Renal pelvis (tissue), 4 donors: Measurements from ENCODE around the gene MBD2. TPM values are rescaled to one million over a fixed set of nuclear protein-coding genes. Genes with fewer than 3 reads are reported as not detected.
A peak's percentile ranks its signal among the peaks of the same experiment; 100 is the strongest.
"Not testable (repeated sequence)": the region's sequence is repeated elsewhere in the genome, so short reads cannot be mapped to it uniquely, and the experiment has no call there.

ENCODE experiments used
- DNase-seq: peaks from one replicate; pipeline ENCODE4 v3.0.0-alpha.2; 2013
- polyA plus RNA-seq, 3 donors: library from polyadenylated mRNA; unstranded; fragments of 120-200 nt; gene quantifications; one replicate each; pipeline ENCODE4 v1.2.1, GENCODE V29; 2013; ENCODE audit not compliant: insufficient read length in 3 of 3

Gene MBD2
- polyA plus RNA-seq, 3 donors: 93.5 to 121 (median 113) TPM

DNA sequence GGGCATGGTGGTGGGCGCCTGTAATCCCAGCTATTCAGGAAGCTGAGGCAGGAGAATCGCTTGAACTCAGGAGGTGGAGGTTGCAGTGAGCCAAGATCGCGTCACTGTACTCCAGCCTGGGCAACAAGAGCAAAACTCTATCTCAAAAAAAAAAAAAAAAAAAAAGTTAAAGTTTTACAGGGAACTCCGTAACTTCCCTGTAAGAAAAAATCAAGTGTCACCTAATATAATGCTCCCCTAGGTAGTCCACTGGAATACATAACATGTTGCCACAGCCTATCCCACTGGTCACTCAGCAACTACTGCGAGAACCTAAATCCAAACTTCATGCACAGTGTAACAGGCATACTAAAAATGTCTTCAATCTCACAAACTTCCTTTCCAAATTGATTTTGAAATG lies 19.0 kb downstream of the MBD2 start:
- DNase-seq: not testable (repeated sequence)

DNA sequence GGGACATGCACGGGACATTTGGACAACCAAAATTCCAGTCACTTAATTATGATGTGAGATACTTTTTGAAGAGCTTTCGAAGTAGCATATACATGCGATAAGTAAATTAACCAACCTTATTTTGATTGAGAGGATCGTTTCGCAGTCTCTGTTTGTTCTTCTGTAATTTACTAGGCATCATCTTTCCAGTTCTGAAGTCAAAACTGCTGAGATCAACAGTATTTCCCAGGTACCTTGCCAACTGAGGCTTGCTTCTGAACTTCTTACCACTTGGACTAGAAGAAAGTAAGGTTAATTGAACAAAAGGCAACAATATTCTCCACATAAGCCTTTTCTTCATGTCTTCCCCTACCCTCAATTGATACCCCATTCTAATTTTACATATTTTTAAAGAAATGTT lies 19.6 kb downstream of the MBD2 start:
- DNase-seq: no peak

DNA sequence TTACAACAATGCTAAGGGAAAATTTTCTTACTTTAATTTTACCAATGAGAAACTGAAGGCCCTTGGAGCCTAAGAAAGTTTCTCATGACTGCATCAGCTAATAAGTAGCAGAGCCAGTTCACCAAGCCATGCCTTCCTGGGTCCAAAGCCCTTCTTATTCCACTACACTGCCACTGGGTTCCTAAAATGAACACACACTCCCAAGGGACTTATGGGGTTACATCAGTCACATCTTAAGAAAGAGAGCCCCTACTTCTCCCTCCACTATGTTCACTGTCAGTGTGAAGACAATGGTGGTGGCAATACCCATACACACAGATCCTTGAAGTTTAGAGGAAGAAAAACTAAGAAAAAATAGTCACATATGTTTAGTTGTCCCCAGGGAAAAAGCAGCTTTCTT lies 20.6 kb downstream of the MBD2 start:
- no peak for DNase-seq

DNA sequence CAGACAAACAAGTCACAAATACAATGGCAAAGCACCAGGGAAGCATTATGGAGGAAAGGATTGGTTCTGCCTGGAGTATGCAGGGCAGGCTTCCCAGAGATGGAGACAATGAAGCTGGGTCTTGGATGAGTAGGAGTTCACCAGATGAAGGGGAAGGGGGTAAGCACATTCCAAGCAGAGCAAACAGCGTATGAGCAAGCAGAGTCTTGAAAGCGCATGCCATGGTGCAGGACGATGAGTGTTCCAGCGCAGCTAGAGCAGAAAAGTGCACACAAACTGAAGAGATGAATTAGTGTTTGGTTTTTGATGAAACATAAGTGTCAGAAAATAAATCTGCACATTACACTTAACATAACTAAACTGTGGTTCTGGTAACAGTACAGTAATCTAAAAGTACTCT lies 21.6 kb downstream of the MBD2 start:
- DNase-seq: no peak

DNA sequence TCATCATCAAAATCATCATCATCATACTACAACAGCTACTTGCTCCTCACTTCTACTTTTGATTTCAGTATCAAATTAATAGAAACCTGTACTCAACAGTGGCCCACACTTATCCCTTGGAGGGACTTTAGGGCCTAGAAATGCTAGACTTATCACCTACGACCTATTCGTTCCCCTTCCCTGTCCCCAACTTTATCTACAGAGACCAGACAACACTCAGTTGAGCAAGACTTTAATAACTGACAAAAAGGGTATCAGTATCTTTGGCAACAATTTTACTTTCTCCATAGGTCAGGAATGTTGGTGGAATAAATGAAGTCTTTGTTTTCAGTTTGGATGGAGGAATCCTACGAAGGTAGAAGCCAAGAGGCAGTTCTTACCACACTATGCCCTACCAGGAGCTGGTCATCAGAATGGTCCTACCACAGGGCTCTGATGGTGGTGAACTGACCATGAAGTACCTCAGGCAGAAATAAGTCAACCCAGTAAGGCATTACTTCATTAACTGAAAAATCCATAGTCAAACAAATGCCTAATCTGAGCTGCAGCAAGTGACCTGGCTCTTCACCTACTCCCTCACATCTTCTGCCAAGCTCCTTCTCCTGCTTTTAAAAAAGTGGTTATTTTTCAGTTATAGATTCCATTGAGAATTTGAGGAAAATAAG lies 26.6 kb downstream of the MBD2 start:
- DNase-seq: no peak

DNA sequence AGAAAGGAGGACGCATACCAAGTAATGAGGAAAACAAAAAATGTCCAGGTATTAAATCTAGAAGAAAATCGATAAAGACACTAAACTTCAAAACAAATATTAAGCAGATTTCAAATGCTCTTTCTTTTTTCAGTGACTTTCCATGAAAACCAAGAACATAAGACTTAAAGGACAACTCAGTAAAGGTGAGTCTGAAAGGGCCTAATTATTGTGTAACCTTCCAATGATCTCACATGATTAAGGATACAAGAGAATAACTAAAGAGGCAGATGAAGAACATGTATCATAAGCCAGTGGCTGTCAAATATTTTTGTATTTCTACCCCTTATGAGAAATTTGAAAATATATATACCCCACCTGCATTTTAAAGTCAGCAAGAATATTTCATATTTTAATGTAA lies 30.7 kb downstream of the MBD2 start:
- DNase-seq: no peak

DNA sequence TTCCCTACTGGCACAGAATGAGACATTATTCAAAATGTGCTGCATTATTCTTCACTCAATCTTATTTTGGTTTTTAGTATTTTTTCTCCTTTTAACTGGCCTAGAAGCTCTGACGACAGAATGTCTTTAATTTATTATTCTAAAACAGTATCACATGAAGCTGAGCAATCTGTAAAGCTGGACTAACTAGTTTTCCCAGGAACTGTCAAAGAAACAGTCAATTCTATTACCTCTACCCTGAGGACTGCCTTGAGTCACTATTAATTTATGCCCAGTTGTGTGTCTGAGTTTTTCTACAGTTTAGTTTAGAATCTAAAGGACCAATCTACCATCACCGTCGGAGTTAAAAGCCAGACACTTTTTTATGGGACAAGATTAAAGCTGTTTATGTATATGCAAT lies 31.6 kb downstream of the MBD2 start:
- DNase-seq: no peak

DNA sequence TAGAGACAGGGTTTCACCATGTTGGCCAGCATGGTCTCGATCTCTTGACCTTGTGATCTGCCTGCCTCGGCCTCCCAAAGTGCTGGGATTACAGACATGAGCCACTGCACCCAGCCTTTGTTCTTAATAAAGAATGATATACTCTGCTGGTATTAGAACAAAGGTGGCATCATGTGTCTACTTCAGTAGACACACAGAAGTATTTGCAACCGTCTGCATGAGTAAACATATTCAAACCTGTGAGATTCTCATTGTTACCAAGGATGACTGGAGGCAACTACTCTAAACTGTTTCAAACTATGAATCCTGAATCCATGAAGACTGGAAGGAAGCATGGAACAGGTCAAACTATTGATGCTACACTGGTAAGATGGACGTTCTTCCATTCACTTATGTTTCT lies 32.1 kb downstream of the MBD2 start:
- no peak for DNase-seq

DNA sequence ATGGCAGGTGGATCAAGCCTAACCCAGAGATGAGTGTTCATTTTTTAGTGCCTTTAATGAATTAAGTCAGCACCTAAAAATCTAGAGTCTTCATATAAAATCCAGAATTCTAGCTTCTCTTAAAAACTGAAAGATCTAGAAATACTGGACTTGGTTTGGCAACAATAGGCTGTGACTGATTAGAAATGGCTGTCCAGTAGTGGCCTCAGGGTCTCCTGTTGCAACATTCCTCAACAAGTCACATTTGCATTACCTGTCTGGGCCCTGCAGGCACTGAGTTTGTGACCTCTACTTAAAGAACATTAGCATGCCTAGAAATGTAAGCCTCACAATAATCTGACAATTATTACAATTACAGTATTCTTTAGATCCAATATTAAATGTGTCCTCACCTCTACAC lies 33.1 kb downstream of the MBD2 start:
- DNase-seq: peak; percentile 8

DNA sequence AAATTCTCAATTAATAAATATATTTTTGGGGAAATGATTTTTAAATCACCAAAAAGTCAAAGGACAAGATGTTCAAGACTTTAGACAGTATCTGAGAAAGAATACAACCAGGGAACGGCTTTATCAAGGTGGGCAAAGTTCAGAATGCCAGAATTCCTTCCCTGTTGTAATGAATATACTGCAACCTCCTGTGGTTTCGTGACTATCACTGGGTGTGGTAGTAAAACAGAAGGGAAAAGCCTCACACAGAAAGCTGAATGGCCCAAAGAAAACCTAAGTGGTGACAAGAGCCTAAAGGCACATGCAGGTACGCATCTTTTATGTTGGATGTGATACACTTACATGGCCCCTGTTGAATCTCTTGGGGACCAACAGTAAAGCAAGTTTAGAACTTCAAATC lies 37.1 kb downstream of the MBD2 start:
- no peak for DNase-seq

DNA sequence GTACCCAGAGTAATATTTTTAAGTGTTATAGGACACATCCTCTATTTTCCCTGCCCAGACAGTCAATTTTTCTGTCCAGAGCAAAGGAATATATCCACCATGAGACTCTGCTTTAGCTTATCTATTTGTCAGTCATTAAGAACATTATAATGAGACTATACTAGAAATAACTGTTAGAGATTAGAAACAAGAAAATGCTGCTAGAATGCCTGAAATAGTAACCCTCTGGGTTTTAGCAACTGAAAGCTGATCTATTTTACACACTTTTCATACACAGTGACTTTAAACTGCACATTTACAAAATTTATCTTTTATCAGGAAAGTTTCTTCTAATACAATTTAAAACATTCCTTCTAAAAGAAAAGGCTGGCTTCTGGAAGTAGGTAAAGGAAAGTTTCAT lies 39.6 kb downstream of the MBD2 start:
- DNase-seq: no peak

DNA sequence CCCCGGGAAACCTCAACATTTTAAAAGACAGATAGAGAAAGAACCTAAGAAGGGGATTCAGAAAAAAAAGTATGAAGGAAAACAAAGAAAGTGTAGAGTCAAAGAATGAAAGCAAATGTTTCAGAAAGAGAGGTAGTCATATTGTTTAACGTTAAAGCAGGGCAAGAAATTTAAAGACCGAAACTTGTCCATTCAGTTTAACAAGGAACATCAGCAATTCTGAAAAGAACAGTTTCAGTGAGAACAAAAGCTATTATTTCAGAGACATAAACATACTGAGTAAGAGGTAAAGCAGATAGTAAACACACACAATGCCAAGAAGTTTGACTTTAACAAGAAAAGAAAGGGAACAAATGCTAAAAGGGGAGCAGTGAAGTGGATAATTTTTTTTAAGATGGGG lies 41.1 kb downstream of the MBD2 start:
- no peak for DNase-seq

DNA sequence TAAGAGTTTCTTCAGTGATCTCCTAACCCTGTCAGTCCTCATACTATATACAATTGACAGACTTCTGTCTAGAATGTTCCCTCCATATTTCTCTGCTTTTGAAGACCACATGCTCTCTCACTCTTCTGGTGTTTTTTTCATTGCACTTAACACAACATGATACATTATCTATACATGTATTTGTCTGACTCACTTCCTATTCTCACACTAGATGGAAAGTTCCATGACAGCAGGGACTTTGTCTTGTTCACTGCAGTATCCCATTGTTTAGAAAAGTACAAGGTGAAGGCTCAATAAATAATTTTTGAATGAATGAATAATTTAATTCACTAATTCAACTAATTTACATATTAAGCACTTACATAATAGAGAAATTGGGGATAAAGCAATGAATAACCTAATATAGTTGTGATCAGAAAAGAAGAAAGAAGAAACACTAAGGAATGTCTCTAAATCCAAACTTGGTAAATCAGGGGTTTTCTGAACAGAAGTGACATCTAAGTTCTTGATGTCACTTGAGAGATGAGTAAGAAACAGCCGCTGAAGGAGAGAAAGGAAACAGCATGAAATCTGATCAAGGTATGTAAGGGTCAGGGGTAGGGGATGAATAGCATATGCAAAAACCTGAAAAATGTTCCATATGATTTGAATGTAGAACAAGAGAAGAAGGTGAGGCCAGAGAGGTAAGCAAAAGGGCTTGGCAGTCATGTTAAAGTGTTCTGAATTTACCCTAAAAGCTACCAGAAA lies 42.4 kb downstream of the MBD2 start:
- no peak for DNase-seq

DNA sequence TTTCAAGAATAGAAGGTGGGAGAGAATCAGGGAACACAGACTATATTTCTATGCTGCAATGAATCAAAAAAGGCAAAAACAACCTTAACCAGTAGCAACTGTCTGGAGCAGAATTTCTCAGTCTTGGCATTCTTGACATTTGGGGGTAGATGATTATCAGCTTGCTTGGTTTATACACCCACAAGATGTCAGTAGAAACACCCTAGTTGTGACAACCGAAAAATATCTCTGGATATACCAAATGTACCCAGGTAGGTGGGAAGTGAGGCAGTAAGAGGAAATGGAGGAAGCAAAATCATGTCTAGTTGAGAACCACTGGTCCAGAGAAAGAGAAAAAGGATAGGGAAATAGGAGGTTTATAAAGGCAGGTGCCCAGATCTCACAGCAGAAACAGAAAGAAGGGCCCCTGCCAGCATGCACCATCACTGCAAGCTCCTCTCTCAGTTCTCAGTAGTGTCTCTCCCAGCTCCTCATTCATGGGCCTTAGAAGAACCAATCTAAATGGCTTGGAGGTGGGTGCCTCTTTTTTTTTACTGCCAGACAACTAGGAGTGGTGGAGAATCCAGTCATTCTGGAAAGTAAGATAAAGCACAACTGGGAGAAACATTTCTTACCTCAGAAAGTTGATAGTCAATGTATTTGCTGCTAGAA lies 50.4 kb downstream of the MBD2 start:
- no peak for DNase-seq

DNA sequence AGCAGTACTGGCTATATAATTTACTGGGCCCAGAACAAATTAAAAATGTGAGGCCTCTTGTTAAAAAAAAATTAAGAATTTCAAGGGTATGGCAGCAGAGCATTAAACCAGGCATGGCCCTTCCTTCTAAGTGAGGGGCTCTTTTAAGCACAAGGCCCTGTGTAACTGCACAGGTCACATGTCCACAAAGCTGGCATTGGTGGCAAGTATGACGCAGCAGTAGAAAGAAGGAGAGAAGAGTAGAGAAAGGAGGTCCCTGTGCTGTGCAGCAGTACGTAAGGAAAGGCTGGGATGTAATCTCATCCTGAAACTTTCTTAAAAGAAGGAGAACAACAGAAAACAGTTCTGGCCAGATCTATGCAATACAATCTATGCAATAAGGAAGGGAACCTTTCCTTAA lies 51.2 kb downstream of the MBD2 start:
- DNase-seq: no peak

DNA sequence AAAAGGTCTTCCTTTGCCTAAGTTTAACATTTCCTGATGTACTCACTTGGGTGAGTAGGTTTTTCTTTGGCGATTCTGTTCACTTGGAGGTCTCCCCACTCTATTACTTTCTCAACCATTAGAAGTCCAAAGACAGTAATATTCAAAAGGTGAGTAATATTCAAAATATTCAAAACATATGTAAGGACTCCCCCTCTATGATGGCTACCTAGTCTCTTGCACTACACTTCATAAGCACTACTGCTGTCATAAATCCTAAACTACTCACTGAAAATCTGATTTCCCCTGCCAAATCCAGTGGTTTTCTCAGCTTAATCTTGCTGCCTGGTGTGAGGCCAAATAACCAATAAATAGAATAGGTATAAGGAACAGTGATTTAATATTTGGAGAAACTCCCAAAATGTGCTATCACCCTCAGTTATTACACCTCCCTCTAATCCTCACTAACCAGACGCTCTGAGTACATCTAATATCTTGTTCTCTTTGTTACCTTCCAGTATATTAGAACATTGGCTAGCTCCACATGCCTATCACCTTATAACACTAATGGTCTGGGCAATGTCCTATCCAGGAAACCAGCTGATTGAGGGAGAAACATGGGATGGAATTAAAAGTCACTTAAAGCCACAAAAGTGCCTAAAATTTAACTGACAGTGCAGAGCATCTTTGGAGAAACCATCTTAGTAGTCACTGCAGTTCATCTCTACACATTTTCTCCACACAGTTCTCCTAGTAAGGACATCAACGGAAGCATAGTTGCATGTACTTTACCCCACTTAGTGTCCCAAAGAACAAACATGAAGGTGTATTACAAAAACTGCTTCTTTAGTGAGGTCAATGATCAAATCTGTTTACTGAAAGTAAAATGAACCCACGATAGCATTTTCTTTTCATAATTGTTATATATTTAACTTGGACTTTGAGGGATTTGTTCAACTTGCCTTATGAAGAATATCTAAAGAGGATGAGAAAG lies 54.8 kb downstream of the MBD2 start:
- DNase-seq: no peak

DNA sequence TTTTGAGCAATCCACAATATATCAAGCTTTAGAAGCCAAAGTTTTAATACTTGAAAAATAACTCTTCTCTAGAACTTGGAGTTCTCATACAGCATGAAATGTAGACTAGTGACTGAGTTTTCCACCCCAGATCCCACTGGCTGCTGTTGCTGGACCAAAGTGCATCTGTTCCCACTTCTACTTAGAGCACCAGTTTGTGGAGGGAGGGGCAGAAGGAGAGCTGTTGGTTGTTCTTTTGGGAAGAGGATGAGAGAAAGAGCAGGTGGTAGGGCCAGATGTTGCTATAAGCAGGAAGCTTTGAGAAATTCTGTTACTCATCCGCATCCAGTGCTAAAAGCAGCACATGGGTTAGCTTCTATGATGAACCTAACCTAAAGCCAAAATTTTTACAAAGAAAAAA lies 59.0 kb downstream of the MBD2 start:
- no peak for DNase-seq

DNA sequence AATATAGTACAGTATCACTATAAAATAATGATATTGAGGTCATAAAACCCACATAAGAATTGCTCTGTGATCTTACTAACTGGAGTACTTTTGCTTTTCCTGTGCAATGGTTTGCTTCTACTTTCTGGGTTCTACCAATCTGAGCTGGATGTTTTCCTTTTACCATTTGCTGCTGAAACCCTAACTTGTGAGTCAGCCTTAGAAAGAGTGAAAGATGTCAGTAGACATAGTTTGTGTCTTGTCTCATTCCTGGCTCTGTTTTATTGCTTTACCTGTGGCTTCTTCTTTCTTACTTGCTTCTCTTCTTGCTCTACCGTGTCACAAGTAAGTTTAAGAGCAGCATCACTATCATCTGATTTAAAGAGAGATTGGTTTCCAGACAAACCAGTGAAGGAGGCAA lies 61.0 kb downstream of the MBD2 start:
- DNase-seq: no peak

DNA sequence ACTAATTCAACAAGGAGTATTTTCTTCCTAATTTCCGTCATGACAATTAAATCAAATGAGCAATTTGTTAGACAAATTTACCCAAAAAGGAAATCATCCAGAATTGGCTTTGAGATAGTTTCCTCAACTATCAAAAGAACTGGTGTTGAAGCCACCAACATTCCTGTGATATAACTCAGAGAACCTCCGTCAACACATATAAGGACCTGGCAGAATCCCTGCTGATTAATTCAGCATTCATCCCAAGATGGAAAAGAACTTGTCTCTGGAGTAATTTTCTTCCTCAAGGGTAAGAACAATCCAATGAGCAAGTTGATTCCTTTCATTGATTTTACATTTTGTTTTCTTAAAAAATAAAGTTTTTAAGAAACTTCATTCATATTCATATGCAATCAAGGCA lies 62.0 kb downstream of the MBD2 start:
- no peak for DNase-seq

DNA sequence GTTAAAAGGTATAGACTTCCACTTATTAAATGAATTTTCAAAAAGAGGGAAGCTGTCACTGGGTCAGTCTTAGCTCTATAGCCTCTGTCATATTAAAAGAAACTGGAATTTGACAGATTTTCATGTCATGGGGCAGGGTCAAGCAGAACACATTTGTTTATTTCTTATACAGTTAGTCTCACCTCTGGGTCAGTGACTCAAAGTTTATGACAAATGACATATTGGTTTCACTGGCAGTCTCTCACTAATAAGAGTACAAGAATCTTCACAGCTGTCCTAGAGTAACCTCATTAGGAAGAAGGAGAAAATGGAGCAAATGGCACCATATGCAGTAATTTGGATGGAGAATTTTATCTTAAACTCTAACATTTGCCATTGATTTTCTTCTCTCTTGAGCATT lies 63.2 kb downstream of the MBD2 start:
- no peak for DNase-seq

DNA sequence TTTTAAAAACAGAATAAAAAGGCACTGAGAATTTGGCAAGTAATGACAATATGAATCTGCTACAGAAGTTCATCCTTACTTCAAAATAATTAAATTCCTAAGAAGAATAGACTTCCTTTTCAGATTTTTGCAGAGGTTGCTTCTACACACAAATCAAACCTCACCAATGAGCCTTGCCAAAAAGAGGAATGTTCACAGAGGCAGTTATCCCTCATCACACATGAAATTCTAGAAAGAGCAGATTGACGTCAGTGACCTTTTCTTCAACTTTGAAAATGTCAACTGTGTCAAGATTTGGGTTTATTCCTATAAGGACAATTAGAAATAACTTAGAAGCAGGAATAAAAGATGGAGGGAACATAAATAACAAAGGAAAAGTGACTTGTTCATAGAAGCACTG lies 64.6 kb downstream of the MBD2 start:
- DNase-seq: no peak
